GM19372 (cell line): ENCODE measurements around the gene VDR.
"Not testable (repeated sequence)": the region's sequence is repeated elsewhere in the genome, so short reads cannot be mapped to it uniquely, and the experiment has no call there.

ENCODE experiments used
- ATAC-seq: cut with Tn5 transposase; IDR thresholded peaks from one replicate; pipeline ENCODE4 v1.9.1; 2021; ENCODE audit warnings: mild to moderate bottlenecking, low read depth, moderate library complexity; ENCODE audit not compliant: unreplicated experiment

The VDR gene

DNA sequence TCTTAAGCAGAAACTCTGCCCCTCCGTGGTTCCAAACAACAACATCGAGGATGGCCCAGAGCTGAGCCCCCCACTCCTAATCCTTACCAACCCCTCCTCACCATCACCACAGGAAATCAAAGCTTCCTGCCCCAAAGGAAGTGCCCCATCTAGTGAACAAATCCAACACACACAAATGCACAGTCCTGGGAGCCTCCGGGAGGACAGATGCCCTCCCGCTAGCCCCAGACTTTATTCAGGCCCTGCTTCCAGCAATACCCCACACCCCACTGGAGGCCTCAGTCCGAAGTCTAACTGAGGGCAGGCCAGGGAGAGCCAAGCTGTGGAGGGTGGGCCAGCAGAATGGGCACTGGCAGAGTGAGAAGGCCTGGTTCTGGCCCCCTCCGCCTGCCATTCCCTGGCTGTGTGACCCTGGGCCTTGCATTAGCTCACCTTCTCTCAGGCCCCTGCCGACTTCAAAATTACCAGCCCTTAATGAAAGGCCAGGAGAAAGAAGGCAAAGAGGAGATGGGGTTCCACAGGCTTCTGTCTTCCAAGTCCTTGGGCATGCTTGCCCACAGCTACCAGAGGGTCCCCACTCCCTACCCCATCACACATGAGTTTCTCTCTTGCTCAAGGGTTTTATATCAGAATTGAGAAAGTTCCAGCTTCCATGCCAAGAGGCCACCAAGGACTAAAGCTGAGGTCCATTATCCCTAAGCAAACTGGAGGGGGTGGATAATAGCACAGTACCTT lies 87.4 kb downstream of the VDR start:
- ATAC-seq = no peak

DNA sequence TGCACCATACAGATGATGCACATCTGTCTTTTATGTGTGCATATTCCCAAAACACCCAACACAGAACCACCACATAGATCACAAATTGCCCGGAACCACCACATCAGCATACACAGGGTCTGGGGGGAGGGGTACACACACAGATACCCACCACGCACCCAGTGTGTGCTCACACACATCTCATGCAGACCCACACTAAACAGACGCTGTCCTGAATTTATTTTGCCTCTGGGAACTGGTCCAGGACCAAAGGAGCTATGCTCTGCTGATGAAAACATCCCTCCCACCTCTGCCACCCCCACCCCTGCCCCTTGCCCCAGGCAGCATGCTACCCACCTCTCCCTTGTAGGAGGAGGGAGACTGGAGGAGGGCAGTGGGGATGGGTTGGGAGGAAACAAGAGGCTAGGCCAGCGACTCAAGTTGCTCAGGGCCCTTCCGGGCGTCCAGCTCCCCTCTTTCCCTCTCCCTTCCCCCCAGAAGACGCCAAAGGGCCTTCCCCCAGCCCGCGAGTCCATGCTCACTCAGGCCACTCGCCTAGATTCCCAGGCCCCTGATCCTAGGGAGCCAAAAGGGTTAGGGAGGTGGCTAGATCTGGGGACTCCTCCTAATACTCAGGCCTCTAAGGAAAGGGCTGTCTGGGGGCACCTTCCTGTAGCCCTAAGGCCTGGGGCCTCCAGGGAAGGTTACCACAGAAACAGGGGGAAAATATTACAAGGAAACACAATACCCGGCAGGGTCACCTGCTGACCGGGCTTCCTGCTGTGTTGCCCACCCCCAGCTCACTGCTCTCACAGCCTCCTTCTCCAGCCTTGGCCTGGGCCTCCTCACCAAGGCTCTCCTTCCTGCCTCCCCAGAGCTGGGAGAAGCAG lies 88.2 kb downstream of the VDR start:
- no peak for ATAC-seq

DNA sequence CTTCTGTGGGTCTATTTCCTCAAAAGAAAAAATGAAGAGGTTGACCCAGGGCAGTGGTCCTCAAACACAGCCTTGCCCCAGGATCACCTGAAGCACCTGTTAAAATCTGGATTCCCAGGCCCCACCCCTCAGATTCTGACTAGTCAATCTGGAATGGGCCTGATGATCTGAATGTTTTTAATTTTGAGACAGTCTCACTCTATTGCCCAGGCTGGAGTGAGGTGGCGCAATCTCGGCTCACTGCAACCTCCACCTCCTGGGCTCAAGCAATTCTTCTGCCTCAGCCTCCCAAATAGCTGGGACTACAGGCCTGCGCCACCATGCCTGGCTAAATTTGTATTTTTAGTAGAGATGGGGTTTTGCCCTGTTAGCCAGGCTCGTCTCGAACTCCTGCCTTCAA lies 89.3 kb downstream of the VDR start:
- ATAC-seq = not testable (repeated sequence)

DNA sequence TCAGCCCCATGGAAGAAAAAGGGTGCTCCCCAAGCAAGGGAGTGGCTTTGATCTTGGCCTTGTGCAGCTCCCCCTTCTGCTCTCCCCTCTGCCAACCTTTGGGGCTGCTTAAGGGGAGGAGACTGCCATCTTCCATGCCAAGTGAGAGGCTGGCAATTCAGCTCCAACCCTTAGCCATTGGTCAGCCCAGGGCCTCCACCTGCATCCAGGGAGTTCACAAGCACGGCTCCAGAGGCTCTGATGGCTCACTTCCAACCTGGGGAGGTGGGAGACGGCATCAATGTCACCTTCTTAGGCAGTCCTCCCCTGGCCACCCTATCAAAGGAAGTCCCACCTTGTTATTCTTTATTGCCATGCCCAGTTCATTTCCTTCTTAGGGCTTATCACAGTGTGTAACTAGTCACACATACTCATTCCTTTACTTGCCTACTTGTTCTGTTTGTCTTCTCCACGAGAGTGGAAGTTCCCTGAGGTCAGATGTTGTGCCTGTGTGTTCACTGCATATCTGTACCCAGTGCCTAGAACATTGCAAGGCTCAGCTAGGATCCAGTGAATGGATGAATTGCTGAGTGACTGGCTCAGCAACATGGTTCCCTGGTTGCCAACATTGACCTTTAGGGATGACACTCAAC lies 90.1 kb downstream of the VDR start:
- no peak for ATAC-seq

- peak; percentile 14 for ATAC-seq
Measured at GRCh38 chr12:47813511-47814196, 91.1 kb downstream of the VDR start.

- ATAC-seq = peak; percentile 64
Measured at GRCh38 chr12:47812797-47813510, 91.8 kb downstream of the VDR start.

GRCh38 chr12:47811581-47812484 lies 93.0 kb downstream of the VDR start:
- ATAC-seq = no peak

- ATAC-seq = no peak
Measured at GRCh38 chr12:47811072-47811396, 93.8 kb downstream of the VDR start.

DNA sequence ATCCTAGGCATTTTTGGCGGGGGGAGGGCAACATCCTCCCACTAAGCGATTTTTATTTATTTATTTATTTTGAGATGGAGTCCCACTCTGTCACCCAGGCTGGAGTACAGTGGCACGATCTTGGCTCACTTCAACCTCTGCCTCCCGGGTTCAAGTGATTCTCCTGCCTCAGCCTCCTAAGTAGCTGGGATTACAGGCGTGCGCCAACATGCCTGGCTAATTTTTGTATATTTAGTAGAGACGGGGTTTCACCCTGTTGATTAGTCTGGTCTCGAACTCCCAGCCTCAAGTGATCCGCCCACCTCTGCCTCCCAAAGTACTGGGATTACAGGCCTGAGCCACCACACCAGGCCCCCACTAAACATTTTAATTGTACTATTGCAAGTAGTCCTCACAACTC lies 95.3 kb downstream of the VDR start:
- not testable (repeated sequence) for ATAC-seq

DNA sequence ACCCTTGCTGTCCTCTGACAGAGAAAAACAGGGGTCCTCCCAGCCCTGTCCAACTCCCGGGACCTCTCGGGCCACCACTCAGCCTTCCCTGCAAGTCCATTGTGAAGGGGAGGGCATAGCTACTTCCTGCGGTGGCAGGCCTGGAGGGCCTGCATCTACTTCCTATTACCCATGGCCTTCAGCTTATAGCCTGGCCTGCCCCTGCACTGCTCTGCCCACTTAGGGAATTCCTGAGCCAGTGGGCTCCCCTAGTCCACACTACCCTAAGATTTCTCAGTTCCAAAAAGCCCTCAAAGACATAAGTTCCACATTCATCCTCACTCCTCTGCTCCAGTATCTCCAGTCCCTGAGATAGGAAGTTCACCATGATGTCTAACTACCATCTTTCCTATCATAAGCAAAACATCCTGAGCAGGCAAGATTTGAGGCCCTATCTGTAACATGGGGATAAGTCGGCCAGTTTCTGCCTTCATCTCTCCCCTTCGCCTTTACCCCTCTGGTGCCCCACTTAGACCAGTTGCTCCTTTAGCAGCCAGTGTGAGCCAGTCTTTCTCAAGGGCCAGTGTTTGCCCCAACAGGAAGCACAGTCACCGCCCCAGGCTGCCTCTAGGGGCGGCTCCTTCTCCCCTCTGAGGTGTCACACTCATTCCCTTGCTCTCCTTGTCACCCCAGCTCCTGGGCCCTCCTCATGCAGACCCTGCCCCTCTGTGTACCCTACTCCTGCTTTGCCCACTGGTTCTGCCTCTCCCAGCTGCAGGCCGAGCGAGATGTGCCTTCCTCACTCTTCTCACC lies 96.0 kb downstream of the VDR start:
- no peak for ATAC-seq

DNA sequence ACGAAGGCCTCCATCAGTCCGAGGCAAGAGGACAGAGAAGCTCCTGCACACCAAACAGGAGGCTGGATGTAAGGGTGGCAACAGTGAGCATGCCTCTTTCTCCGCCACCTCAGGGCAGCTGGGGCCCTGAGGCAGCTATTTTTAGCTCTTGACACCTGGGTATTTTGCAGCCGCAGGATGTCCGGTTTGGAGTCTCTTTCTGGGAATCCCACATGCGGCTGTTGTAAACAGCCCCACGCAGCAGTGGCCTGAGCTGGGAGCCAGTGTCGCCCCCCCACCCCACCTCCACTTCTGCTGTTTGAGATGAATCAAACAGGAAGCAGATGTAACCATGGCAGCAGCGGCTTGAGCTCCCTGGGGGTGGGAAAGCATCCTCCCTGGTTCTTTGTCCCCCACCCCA lies 96.7 kb downstream of the VDR start:
- no peak for ATAC-seq

- ATAC-seq = no peak
Measured at GRCh38 chr12:47807338-47807737, 97.5 kb downstream of the VDR start.

GRCh38 chr12:47805417-47805816 lies 99.4 kb downstream of the VDR start:
- ATAC-seq = no peak

DNA sequence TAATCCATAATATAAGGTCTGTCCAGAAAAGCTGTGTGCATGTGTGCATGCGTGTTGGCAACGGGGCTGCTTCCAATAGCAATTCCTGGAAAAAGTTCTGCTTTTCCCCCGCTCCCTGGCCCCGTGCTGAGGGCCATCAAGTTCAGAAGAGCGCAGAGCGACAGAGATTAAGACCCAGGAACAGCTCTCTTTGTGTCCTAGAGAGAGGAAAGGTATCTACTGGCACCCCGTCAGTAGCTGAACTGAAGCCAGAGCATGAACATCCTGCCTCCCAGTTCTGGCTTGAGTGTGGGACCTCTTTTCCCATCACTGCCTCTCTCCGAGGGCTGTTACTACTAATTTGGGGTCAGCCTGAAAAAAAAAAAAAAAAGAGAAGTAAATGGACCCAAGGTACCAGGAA lies 100.6 kb downstream of the VDR start:
- ATAC-seq = no peak

GRCh38 chr12:47803191-47803875 lies 101.5 kb downstream of the VDR start:
- ATAC-seq = no peak

DNA sequence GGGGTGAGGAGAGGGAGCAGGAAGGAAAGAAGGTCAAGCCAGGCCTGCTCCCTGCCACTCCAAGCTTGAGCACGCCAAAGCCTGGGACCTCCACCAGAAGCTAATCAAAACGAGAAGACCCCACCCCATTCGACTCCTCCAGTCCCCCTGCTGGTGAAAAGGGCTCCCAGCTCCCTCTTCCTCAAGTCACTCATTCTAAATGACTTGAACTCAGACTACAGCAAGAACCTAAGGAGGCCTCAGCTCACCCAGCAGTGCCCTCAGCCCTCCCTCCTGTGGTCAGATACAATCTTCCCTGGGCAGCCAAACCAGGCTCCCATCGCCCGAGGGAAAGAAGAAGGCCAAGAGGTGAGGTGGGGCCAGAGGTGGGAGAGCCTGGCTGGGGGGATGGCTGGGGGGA lies 102.5 kb downstream of the VDR start:
- ATAC-seq = no peak

GRCh38 chr12:47801904-47802246 lies 102.9 kb downstream of the VDR start:
- no peak for ATAC-seq
